H1 (cell line): Measurements from ENCODE around the gene NFKBIE. TPM values are rescaled to one million over a fixed set of nuclear protein-coding genes. Genes with fewer than 3 reads are reported as not detected.
A peak's percentile ranks its signal among the peaks of the same experiment; 100 is the strongest.

ENCODE experiments used
- CTCF ChIA-PET: fragments of 300-600 bp; sonication (Branson Sonifier 250); formaldehyde crosslinking; loops from one replicate; lab custom pipeline; 2021; ENCODE audit not compliant: partially characterized antibody; lab: Charles Lee
- POLR2A ChIA-PET: fragments of 300-600 bp; sonication (Branson Sonifier 250); formaldehyde crosslinking; loops from one replicate; lab custom pipeline; 2021; ENCODE audit warnings: inconsistent platforms; ENCODE audit not compliant: partially characterized antibody; lab: Charles Lee
- DNase-seq, 2 experiments: peaks; one replicate each; pipeline versions ENCODE4 v3.0.0 to v3.0.0-alpha.2; 2010 to 2022; ENCODE audit warnings: low spot score in 2 of 2, low read depth in 1 of 2, mixed read lengths in 1 of 2
- FAIRE-seq: peaks from 2 replicates; lab custom pipeline; 2011; peaks lifted over from hg19 to GRCh38; lab: Jason Lieb, UNC
- H2AFZ ChIP-seq: 2 replicates; pipeline ENCODE4 v1.8.1; 2012; ENCODE audit warnings: low read length, inconsistent platforms
- H2AK5ac ChIP-seq: 2 replicates; pipeline ENCODE4 v1.6.1; 2013; ENCODE audit warnings: low read depth, low read length
- H2BK120ac ChIP-seq: replicated peaks from 2 replicates; pipeline ENCODE3; 2013; ENCODE audit warnings: low read depth, low read length, inconsistent platforms
- H2BK12ac ChIP-seq: 2 replicates; pipeline ENCODE4 v1.6.1; 2013; ENCODE audit warnings: low read depth, low read length
- H2BK15ac ChIP-seq: 2 replicates; pipeline ENCODE4 v1.6.1; 2013; ENCODE audit warnings: low read length
- H2BK20ac ChIP-seq: 2 replicates; pipeline ENCODE4 v1.6.1; 2013; ENCODE audit warnings: low read length
- H2BK5ac ChIP-seq: 2 replicates; pipeline ENCODE4 v1.6.1; 2013; ENCODE audit warnings: low read depth, low read length
- H3K14ac ChIP-seq: 2 replicates; pipeline ENCODE4 v1.6.1; 2013; ENCODE audit warnings: inconsistent platforms; ENCODE audit not compliant: insufficient read length
- H3K18ac ChIP-seq: 2 replicates; pipeline ENCODE4 v1.6.1; 2013; ENCODE audit warnings: low read length; ENCODE audit errors: extremely low read depth
- H3K23ac ChIP-seq: 2 replicates; pipeline ENCODE4 v1.6.1; 2013; ENCODE audit warnings: inconsistent platforms; ENCODE audit not compliant: insufficient read length
- H3K23me2 ChIP-seq: 2 replicates; pipeline ENCODE4 v1.6.1; 2013; ENCODE audit warnings: low read depth, low read length
- H3K27ac ChIP-seq: 2 replicates; pipeline ENCODE4 v1.6.1; 2011; ENCODE audit warnings: low read depth, low read length, inconsistent platforms
- H3K27me3 ChIP-seq, 4 experiments: replicated peaks in 1 of 4; 1 replicate in 1 of 4; 2 replicates in 3 of 4; pipeline versions ENCODE4 v1.6.1 to v1.8.1; 2011 to 2013; ENCODE audit warnings: low read length in 3 of 4, mild to moderate bottlenecking in 3 of 4, inconsistent platforms in 2 of 4, mixed read lengths in 2 of 4, moderate library complexity in 1 of 4; ENCODE audit not compliant: control insufficient read depth in 3 of 4, insufficient read depth in 3 of 4; ENCODE audit errors: extremely low read depth in 1 of 4
- H3K36me3 ChIP-seq, 4 experiments: 2 replicates each; pipeline versions ENCODE4 v1.6.1 to v1.8.1; 2011 to 2013; ENCODE audit warnings: mild to moderate bottlenecking in 4 of 4, low read length in 3 of 4, moderate library complexity in 2 of 4, control low read depth in 1 of 4, inconsistent platforms in 1 of 4; ENCODE audit not compliant: insufficient read depth in 4 of 4, control insufficient read depth in 2 of 4
- H3K4ac ChIP-seq: replicated peaks from 2 replicates; pipeline ENCODE3; 2013; ENCODE audit warnings: low read length, low read depth, mixed read lengths, inconsistent platforms; ENCODE audit not compliant: insufficient read length
- H3K4me1 ChIP-seq, 4 experiments: replicated peaks in 1 of 4; 1 replicate in 1 of 4; 2 replicates in 3 of 4; pipeline versions ENCODE4 v1.6.1 to v1.8.1; 2011 to 2013; ENCODE audit warnings: low read length in 3 of 4, inconsistent platforms in 2 of 4, mixed read lengths in 1 of 4; ENCODE audit not compliant: insufficient read depth in 4 of 4, control insufficient read depth in 3 of 4
- H3K4me2 ChIP-seq, 2 experiments: 2 replicates each; pipeline versions ENCODE4 v1.6.1 to v1.8.1; 2011 to 2013; ENCODE audit warnings: low read depth in 2 of 2, low read length in 2 of 2, control low read depth in 1 of 2, inconsistent platforms in 1 of 2, mild to moderate bottlenecking in 1 of 2; ENCODE audit not compliant: insufficient read depth in 1 of 2
- H3K4me3 ChIP-seq, 4 experiments: fragments of 200-600, 300-600 bp in 1 of 4; sonication (generic), shearing (Covaris generic), sonication (Bioruptor Twin) in 1 of 4; 2 replicates each; pipeline versions ENCODE4 v1.5.1 to v1.8.1; 2011 to 2016; ENCODE audit warnings: low read length in 4 of 4, low read depth in 3 of 4, control low read depth in 2 of 4, inconsistent platforms in 2 of 4, mild to moderate bottlenecking in 2 of 4, mixed read lengths in 1 of 4, moderate library complexity in 1 of 4; ENCODE audit not compliant: insufficient read depth in 2 of 4; ENCODE audit errors: extremely low read depth in 1 of 4
- H3K56ac ChIP-seq: replicated peaks from 2 replicates; pipeline ENCODE3; 2013; ENCODE audit warnings: low read depth, mild to moderate bottlenecking, mixed read lengths, low read length, inconsistent platforms; ENCODE audit not compliant: insufficient read length
- H3K79me1 ChIP-seq: 2 replicates; pipeline ENCODE4 v1.6.1; 2013; ENCODE audit warnings: low read depth, low read length, control low read depth
- H3K79me2 ChIP-seq, 2 experiments: 2 replicates each; pipeline versions ENCODE4 v1.6.1 to v1.8.1; 2012 to 2013; ENCODE audit warnings: low read length in 2 of 2, mild to moderate bottlenecking in 2 of 2, inconsistent platforms in 1 of 2; ENCODE audit not compliant: insufficient read depth in 2 of 2, control insufficient read depth in 1 of 2
- H3K9ac ChIP-seq, 4 experiments: replicated peaks in 1 of 4; 1 replicate in 1 of 4; 2 replicates in 3 of 4; pipeline versions ENCODE4 v1.6.1 to v1.8.1; 2011 to 2013; ENCODE audit warnings: low read depth in 3 of 4, low read length in 3 of 4, control low read depth in 2 of 4, mild to moderate bottlenecking in 2 of 4, moderate library complexity in 2 of 4, inconsistent platforms in 1 of 4; ENCODE audit errors: extremely low read depth in 1 of 4
- H3K9me3 ChIP-seq, 2 experiments: 2 replicates each; pipeline versions ENCODE4 v1.6.1 to v1.8.1; 2012 to 2013; ENCODE audit warnings: mild to moderate bottlenecking in 2 of 2, moderate library complexity in 2 of 2, control low read depth in 1 of 2, inconsistent platforms in 1 of 2, low read depth in 1 of 2, low read length in 1 of 2, mixed read lengths in 1 of 2; ENCODE audit not compliant: insufficient read depth in 2 of 2
- H4K20me1 ChIP-seq, 2 experiments: replicated peaks in 1 of 2; 2 replicates each; pipeline versions ENCODE3 to v1.8.1; 2011 to 2013; ENCODE audit warnings: inconsistent platforms in 2 of 2, low read length in 2 of 2, mild to moderate bottlenecking in 1 of 2; ENCODE audit not compliant: insufficient read depth in 2 of 2, control insufficient read depth in 1 of 2
- H4K5ac ChIP-seq: 2 replicates; pipeline ENCODE4 v1.6.1; 2013; ENCODE audit warnings: low read length, low read depth, mixed read lengths, inconsistent platforms; ENCODE audit not compliant: insufficient read length
- H4K8ac ChIP-seq: 2 replicates; pipeline ENCODE4 v1.8.0; 2013; ENCODE audit warnings: mild to moderate bottlenecking, moderate library complexity, low read length, inconsistent platforms; ENCODE audit not compliant: insufficient read depth; ENCODE audit errors: extremely low read depth
- H4K91ac ChIP-seq: replicated peaks from 2 replicates; pipeline ENCODE3; 2013; ENCODE audit warnings: low read length, mixed read lengths, inconsistent platforms; ENCODE audit not compliant: insufficient read length
- POLR2A ChIP-seq, 2 experiments: IDR thresholded peaks; 1 replicate in 1 of 2; 2 replicates in 1 of 2; pipeline ENCODE4 v1.6.1; 2011; ENCODE audit warnings: low read depth in 2 of 2, low read length in 2 of 2, mild to moderate bottlenecking in 2 of 2; ENCODE audit errors: control extremely low read depth in 1 of 2
- SAP30 ChIP-seq: fragments of 300-600 bp; sonication (generic); IDR thresholded peaks from 2 replicates; pipeline ENCODE4 v1.7.1; 2012; ENCODE audit warnings: low read length, moderate library complexity, mild to moderate bottlenecking, inconsistent platforms; ENCODE audit not compliant: insufficient read depth, insufficient replicate concordance
- WGBS, 2 experiments: shearing (Covaris generic) in 1 of 2; methylation state at CpG; one replicate each; pipeline versions ENCODE4 v1.1.6 to v1.1.7; 2013 to 2015; ENCODE audit warnings: low lambda C conversion rate in 2 of 2, mixed read lengths in 2 of 2, inconsistent platforms in 1 of 2, low coverage in 1 of 2, missing lambda C conversion rate in 1 of 2; ENCODE audit not compliant: insufficient replicate concordance in 2 of 2, insufficient coverage in 1 of 2, insufficient read length in 1 of 2; ENCODE audit errors: extremely low coverage in 1 of 2, missing lambda C conversion rate in 1 of 2; 5-methylcytosine and 5-hydroxymethylcytosine counted together
- polyA plus RNA-seq, 7 experiments: library from polyadenylated mRNA; depleted of rRNA in 3 of 7; stranded (reverse) in 5 of 7; unstranded in 2 of 7; fragments of >200 nt in 5 of 7; fragments of 200-250 nt in 2 of 7; gene quantifications; 1 replicate in 5 of 7; 2 replicates in 1 of 7; 4 replicates in 1 of 7; pipeline versions ENCODE4 v1.2.1 to v1.2.3, GENCODE V29; 2011 to 2013; ENCODE audit warnings: missing spikeins in 2 of 7, mixed read lengths in 2 of 7
- total RNA-seq: library from RNA; stranded (reverse); fragmentation: NEBNext Ultra II Directional; extraction: Animal tissue kit (Norgen Biotek cat#: 25700); gene quantifications from 2 replicates; pipeline ENCODE4 v1.2.1, GENCODE V29; 2021

The NFKBIE gene
- total and polyA plus RNA-seq, 2 of the 8 experiments (the other 6 are each of a cell fraction or from before 2014, with no cell fraction given) = 13.5 to 19.2 TPM

- no peaks in the 10 kb centered on the region for H3K23me2 ChIP-seq
- H3K23ac ChIP-seq = no peak overlapping the region
- no peak overlapping the region for H3K9ac ChIP-seq
- no peak overlapping the region for H3K4me3 ChIP-seq
- H4K8ac ChIP-seq = no peak overlapping the region
- H3K79me2 ChIP-seq = no peaks in the 10 kb centered on the region
- DNase-seq (no peak), FAIRE-seq (no peak)
- H3K27ac ChIP-seq = peak overlapping the region; percentile 37; the same call in 1 of the 2 replicates
- H3K14ac ChIP-seq = no peak overlapping the region
- H2BK120ac ChIP-seq = no peak overlapping the region
- WGBS, 2 experiments = 93% methylated on average over 4 of the region's 5 CpGs; no CpG with 5 or more reads in 1 of the 2 experiments
- H2BK20ac ChIP-seq = no peak overlapping the region
- peaks cover 0 to 4% (median 0%) of the 10 kb centered on the region in 4 experiments; a peak in 1 of 7 replicates for H3K4me1 ChIP-seq
- peaks cover 29 to 77% (median 64%) of the 10 kb centered on the region in 4 experiments for H3K36me3 ChIP-seq
- H2AK5ac ChIP-seq = no peak overlapping the region; the same call in 1 of the 2 replicates
- no peaks in the 10 kb centered on the region for H3K79me1 ChIP-seq
- no peak overlapping the region for H2BK15ac ChIP-seq
- no peak overlapping the region for H4K91ac ChIP-seq
- H3K4ac ChIP-seq = no peak overlapping the region
- no peaks in the 10 kb centered on the region for H3K9me3 ChIP-seq
- peak overlapping the region; percentile 50; the same call in 1 of the 2 replicates for H2BK12ac ChIP-seq
- H4K5ac ChIP-seq = no peak overlapping the region
- no peak for TF ChIP-seq SAP30
- 0 out of 3 replicates have a peak, but pooled peaks of 1 of the 2 experiments have one; percentile 10 for TF ChIP-seq POLR2A (IDR thresholded peaks at IDR 0.05; ENCODE audit: control extremely low read depth in 1 of 2, low read depth in 2 of 2, low read length in 2 of 2)
- H4K20me1 ChIP-seq = peaks cover 2 to 4% of the 10 kb centered on the region in 2 experiments
- no peak overlapping the region for H3K4me2 ChIP-seq
- ChIA-PET CTCF (interaction anchor here (0.5 to 13.9 kb wide), 26 partner anchors 3 to 226 kb away, joined by 3 to 330 read pairs (median 6); partner anchors contain the start of genes AARS2, HSP90AB1, NFKBIE and SLC35B2), POLR2A (interaction anchor here (0.6 to 6.9 kb wide), 15 partner anchors 7 to 58 kb away, joined by 3 to 81 read pairs (median 6); partner anchors contain the start of genes AARS2, HSP90AB1 and SLC35B2)
- no peak overlapping the region for H3K18ac ChIP-seq
- H2BK5ac ChIP-seq = 0 out of 2 replicates have a peak overlapping the region, but pooled peaks have one; percentile 10
- H3K56ac ChIP-seq = no peak overlapping the region
- H2AFZ ChIP-seq = no peak overlapping the region
- no peaks in the 10 kb centered on the region for H3K27me3 ChIP-seq
Observed at GRCh38 chr6:44305200-44305725, 39.9 kb upstream of the NFKBIE start.
